SK-N-SH (cell line): Measurements from ENCODE around the gene SAMD4A. TPM values are rescaled to one million over a fixed set of nuclear protein-coding genes. Genes with fewer than 3 reads are reported as not detected.
A peak's percentile ranks its signal among the peaks of the same experiment; 100 is the strongest.

ENCODE experiments used
- CTCF ChIA-PET: fragments of 300-600, 350-600 bp; formaldehyde crosslinking; extraction: SDS; loops from one replicate; lab custom pipeline; 2021; lab: Yijun Ruan, JAX
- POLR2A ChIA-PET: fragments of 350-600 bp; sonication (Branson Sonifier 250); formaldehyde crosslinking; extraction: SDS; loops from one replicate; lab custom pipeline; 2020; ENCODE audit warnings: antibody characterized with exemption, inconsistent platforms; lab: Yijun Ruan, JAX
- DNase-seq: peaks from one replicate; pipeline ENCODE4 v3.0.0; 2012
- H2AFZ ChIP-seq: fragments of 200-600 bp; sonication (generic); 2 replicates; pipeline ENCODE4 v1.8.1; 2016; ENCODE audit warnings: antibody characterized with exemption, mild to moderate bottlenecking, low read depth
- H3F3A ChIP-seq: fragments of 200-600 bp; sonication (generic); replicated peaks from 2 replicates; pipeline ENCODE3; 2016; ENCODE audit warnings: antibody characterized with exemption, mild to moderate bottlenecking; ENCODE audit not compliant: insufficient read depth
- H3K27ac ChIP-seq, 2 experiments: fragments of 200-500 bp in 1 of 2; fragments of 200-600 bp in 1 of 2; sonication (Bioruptor generic) in 1 of 2; sonication (generic), shearing (Covaris generic) in 1 of 2; 2 replicates each; pipeline versions ENCODE4 v1.5.1 to v1.6.1; 2014 to 2016; ENCODE audit warnings: low read depth in 2 of 2, inconsistent platforms in 1 of 2, low read length in 1 of 2, mild to moderate bottlenecking in 1 of 2, mixed read lengths in 1 of 2
- H3K27me3 ChIP-seq: fragments of 200-600 bp; sonication (generic), shearing (Covaris generic); 2 replicates; pipeline ENCODE4 v1.6.1; 2016; ENCODE audit warnings: mixed run types; ENCODE audit not compliant: insufficient read depth
- H3K36me3 ChIP-seq, 2 experiments: fragments of 200-500 bp in 1 of 2; fragments of 200-600 bp in 1 of 2; sonication (Bioruptor generic) in 1 of 2; sonication (generic) in 1 of 2; replicated peaks in 1 of 2; 2 replicates each; pipeline versions ENCODE3 to v1.5.1; 2014 to 2016; ENCODE audit warnings: low read length in 1 of 2, mild to moderate bottlenecking in 1 of 2; ENCODE audit not compliant: insufficient read depth in 2 of 2, control insufficient read depth in 1 of 2
- H3K4me1 ChIP-seq, 2 experiments: fragments of 200-500 bp in 1 of 2; fragments of 200-600 bp in 1 of 2; sonication (Bioruptor generic) in 1 of 2; sonication (generic), shearing (Covaris generic) in 1 of 2; 2 replicates each; pipeline versions ENCODE4 v1.5.1 to v1.6.1; 2014 to 2016; ENCODE audit warnings: low read depth in 1 of 2, low read length in 1 of 2, mixed run types in 1 of 2; ENCODE audit not compliant: insufficient read depth in 2 of 2, control insufficient read depth in 1 of 2
- H3K4me2 ChIP-seq: fragments of 200-600 bp; sonication (generic), shearing (Covaris generic); 2 replicates; pipeline ENCODE4 v1.6.1; 2017; ENCODE audit warnings: mixed run types
- H3K4me3 ChIP-seq, 2 experiments: fragments of 200-500 bp in 1 of 2; fragments of 200-600 bp in 1 of 2; sonication (Bioruptor generic) in 1 of 2; sonication (generic), shearing (Covaris generic) in 1 of 2; 2 replicates each; pipeline versions ENCODE4 v1.5.1 to v1.8.1; 2014 to 2016; ENCODE audit warnings: low read depth in 2 of 2, inconsistent platforms in 1 of 2, low read length in 1 of 2, mild to moderate bottlenecking in 1 of 2, mixed read lengths in 1 of 2, moderate library complexity in 1 of 2
- H3K79me2 ChIP-seq: fragments of 200-600 bp; sonication (generic); 2 replicates; pipeline ENCODE4 v1.8.1; 2017; ENCODE audit warnings: mild to moderate bottlenecking; ENCODE audit not compliant: insufficient read depth
- H3K9ac ChIP-seq: fragments of 200-600 bp; sonication (generic); 2 replicates; pipeline ENCODE4 v1.6.1; 2017; ENCODE audit warnings: mixed run types
- H3K9me2 ChIP-seq: fragments of 200-600 bp; sonication (generic); 2 replicates; pipeline ENCODE4 v1.6.1; 2017; ENCODE audit warnings: mixed run types
- H3K9me3 ChIP-seq: fragments of 200-600 bp; sonication (generic); 2 replicates; pipeline ENCODE4 v1.6.1; 2017; ENCODE audit warnings: mixed run types, mild to moderate bottlenecking, moderate library complexity
- H4K20me1 ChIP-seq: fragments of 200-600 bp; sonication (generic); 2 replicates; pipeline ENCODE4 v1.6.1; 2017; ENCODE audit warnings: mild to moderate bottlenecking, mixed run types; ENCODE audit not compliant: insufficient read depth
- CHD2 ChIP-seq: fragments of 150-350 bp; IDR thresholded peaks from 2 replicates; pipeline ENCODE4 v1.6.1; 2018; ENCODE audit warnings: low read length; ENCODE audit not compliant: partially characterized antibody
- ELF1 ChIP-seq: IDR thresholded peaks from 2 replicates; pipeline ENCODE4 v1.4.0; 2012
- EP300 ChIP-seq, 2 experiments: IDR thresholded peaks; 2 replicates each; pipeline versions ENCODE4 v1.4.0 to v1.6.1; 2012; ENCODE audit warnings: borderline replicate concordance in 1 of 2, low read depth in 1 of 2, low read length in 1 of 2
- FOSL2 ChIP-seq: IDR thresholded peaks from 2 replicates; pipeline ENCODE4 v1.4.0; 2012; ENCODE audit warnings: low read depth, mild to moderate bottlenecking, moderate library complexity, borderline replicate concordance
- FOXJ3 ChIP-seq: sonication (generic); formaldehyde crosslinking; IDR thresholded peaks from 2 replicates; pipeline ENCODE4 v1.5.1; 2020; ENCODE audit warnings: mild to moderate bottlenecking, missing genetic modification reagents
- GABPA ChIP-seq: IDR thresholded peaks from 2 replicates; pipeline ENCODE4 v1.4.0; 2012; ENCODE audit warnings: low read depth, mild to moderate bottlenecking
- POLR2AphosphoS5 ChIP-seq: IDR thresholded peaks from 2 replicates; pipeline ENCODE4 v1.6.1; 2012; ENCODE audit warnings: low read depth, low read length
- RCOR1 ChIP-seq: fragments of 150-350 bp; IDR thresholded peaks from 2 replicates; pipeline ENCODE4 v1.6.1; 2017; ENCODE audit warnings: antibody characterized with exemption, low read length
- SMC3 ChIP-seq: IDR thresholded peaks from 2 replicates; pipeline ENCODE4 v1.6.1; 2012; ENCODE audit warnings: low read depth, low read length, improper control_type of control experiment
- TEAD4 ChIP-seq: IDR thresholded peaks from 2 replicates; pipeline ENCODE4 v1.4.0; 2012; ENCODE audit warnings: mild to moderate bottlenecking, borderline replicate concordance; ENCODE audit not compliant: insufficient read depth
- WGBS: methylation state at CpG from one replicate; pipeline ENCODE4 v1.1.6; 2017; ENCODE audit warnings: low lambda C conversion rate; 5-methylcytosine and 5-hydroxymethylcytosine counted together
- polyA plus RNA-seq, 3 experiments: library from polyadenylated mRNA; depleted of rRNA; stranded (reverse); fragments of >200 nt; gene quantifications; 2 replicates each; pipeline ENCODE4 v1.2.3, GENCODE V29; 2012
- TF ChIP-seq, protein P1 (sequence below): fragments of 150-350 bp; IDR thresholded peaks from 2 replicates; pipeline ENCODE4 v1.6.1; 2017; ENCODE audit warnings: antibody characterized with exemption, low read length, low read depth, borderline replicate concordance
- TF ChIP-seq, protein P2 (sequence below): IDR thresholded peaks from 2 replicates; pipeline ENCODE4 v1.4.0; 2012; ENCODE audit warnings: low read depth, borderline replicate concordance
- TF ChIP-seq, protein P3 (sequence below): IDR thresholded peaks from 2 replicates; pipeline ENCODE4 v1.4.0; 2012; ENCODE audit warnings: low read depth, borderline replicate concordance

Gene SAMD4A
- polyA plus RNA-seq, 1 of the 3 experiments (the other 2 are of a cell fraction) = 5.0 TPM

DNA sequence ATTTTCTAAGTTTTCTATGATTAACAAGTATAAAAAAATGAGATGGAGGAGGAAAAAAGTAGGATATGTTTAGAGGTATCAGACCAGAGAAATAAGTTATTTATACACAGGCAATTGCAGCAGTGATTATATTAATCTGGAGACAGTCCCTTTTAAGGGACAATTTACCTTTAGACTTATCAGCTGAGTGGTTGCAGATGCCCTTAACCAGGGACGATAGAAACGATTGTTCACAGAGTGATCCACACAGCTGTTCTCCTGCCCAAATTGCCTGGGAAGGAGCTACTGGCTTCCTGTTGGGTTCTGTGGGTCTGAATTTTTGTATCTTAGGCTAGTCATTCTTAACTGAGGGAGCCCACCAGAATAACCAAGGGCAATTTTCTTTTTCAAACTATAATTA is 269.3 kb downstream of the SAMD4A start (continued):
- TF ChIP-seq, protein P1, sequence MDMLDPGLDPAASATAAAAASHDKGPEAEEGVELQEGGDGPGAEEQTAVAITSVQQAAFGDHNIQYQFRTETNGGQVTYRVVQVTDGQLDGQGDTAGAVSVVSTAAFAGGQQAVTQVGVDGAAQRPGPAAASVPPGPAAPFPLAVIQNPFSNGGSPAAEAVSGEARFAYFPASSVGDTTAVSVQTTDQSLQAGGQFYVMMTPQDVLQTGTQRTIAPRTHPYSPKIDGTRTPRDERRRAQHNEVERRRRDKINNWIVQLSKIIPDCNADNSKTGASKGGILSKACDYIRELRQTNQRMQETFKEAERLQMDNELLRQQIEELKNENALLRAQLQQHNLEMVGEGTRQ = no peak
- no peak for TF ChIP-seq ELF1
- TF ChIP-seq EP300 (IDR thresholded peaks at IDR 0.05; ENCODE audit: borderline replicate concordance in 1 of 2, low read depth in 1 of 2, low read length in 1 of 2) = peak in 1 of 2 experiments; percentile 81; a peak in 1 of 4 replicates
- TF ChIP-seq SMC3 = no peak
- TF ChIP-seq FOXJ3 (CRISPR knock-in tag) = peak; percentile 82; the same call in 1 of the 2 replicates
- no peak for TF ChIP-seq TEAD4
- TF ChIP-seq, all 33 proteins: peak for 5

DNA sequence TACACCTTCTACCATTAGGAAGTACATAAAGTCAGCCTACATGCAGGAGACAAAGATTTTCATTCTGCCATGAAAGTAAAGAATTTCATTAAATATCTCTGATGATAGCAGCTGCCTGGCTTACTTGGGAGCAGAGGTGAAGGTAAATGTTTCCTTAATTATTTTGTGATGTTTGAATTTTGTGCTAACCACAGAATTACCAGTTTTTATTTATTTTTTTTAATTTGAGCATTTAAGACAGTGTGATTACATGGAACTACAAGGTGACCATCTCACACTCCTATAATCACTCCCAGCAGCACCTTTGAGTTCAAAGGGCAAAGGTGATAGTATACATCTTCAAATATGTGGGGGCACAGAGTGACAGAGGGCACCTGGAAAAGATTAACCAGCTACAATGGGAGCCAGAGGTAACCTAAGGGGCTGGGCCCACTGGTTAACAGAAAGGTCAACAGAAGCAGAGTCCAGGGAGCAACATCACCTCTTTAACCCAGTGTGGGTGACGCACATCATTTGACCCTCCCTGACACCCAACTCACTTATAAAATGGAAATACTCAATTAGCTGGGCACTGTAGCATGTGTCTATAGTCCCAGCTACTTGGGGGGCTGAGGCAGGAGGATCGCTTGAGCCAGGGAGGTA is 270.7 kb downstream of the SAMD4A start:
- peaks cover 0 to 10% of the 10 kb centered on the region in 2 experiments for H3K36me3 ChIP-seq
- ChIA-PET POLR2A (interaction anchor here (0.6 to 1.3 kb wide), 2 partner anchors 19 to 45 kb away, joined by 4 to 5 read pairs; no protein-coding TSS in a partner anchor), CTCF (interaction anchor here (1.4 kb wide), 1 partner anchor 273 kb away, joined by 3 read pairs; no protein-coding TSS in a partner anchor)
- no peaks in the 10 kb centered on the region for H4K20me1 ChIP-seq
- H2AFZ ChIP-seq = no peak overlapping the region
- no peaks in the 10 kb centered on the region for H3F3A ChIP-seq
- peaks cover 0 to 7% of the 10 kb centered on the region in 2 experiments; a peak in 2 of 4 replicates for H3K4me1 ChIP-seq
- 92% methylated on average over 1 of the region's 2 CpGs for WGBS
- no peak for DNase-seq
- H3K27me3 ChIP-seq = 0 out of 2 replicates have a peak, but pooled peaks cover 5% of the 10 kb centered on the region
- no peak overlapping the region for H3K4me2 ChIP-seq
- no peaks in the 10 kb centered on the region for H3K9me3 ChIP-seq
- H3K79me2 ChIP-seq = no peaks in the 10 kb centered on the region
- peak overlapping the region in 1 of 2 experiments; percentile 31; a peak in 2 of 4 replicates for H3K27ac ChIP-seq
- TF ChIP-seq FOSL2 (no peak), POLR2AphosphoS5 (no peak)
- TF ChIP-seq, protein P1 = no peak
- H3K9me2 ChIP-seq = no peaks in the 10 kb centered on the region
- no peak overlapping the region for H3K4me3 ChIP-seq
- no peak overlapping the region for H3K9ac ChIP-seq

DNA sequence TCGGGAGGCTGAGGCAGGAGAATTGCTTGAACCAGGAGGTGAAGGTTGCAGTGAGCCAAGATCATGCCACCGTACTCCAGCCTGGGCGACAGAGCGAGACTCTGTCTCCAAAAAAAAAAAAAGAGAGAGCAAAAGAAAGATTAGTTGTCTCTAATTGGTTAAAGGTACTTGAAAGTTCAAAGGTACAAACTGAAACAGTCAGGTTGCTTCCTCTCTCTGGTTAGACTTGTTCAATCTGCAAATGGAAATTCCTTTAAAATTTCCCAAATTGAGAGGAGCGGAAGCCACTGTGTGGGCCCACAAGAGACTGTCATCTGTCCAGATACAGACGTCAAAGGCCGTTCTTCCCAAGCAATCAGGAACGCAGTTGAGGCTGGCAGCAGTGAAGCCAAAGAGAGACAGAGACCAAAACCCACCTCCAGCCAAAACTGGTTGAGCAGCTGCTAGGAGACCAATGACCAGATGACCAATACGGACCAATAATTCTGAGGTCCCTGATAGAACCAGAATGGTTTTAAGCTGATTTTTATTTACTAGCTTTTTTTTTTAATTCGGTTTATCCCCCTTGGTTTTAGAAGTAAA is 272.1 kb downstream of the SAMD4A start:
- H3K27me3 ChIP-seq = no peaks in the 10 kb centered on the region
- TF ChIP-seq POLR2AphosphoS5 (no peak), CHD2 (no peak), RCOR1 (no peak), GABPA (no peak)
- TF ChIP-seq, protein P2, sequence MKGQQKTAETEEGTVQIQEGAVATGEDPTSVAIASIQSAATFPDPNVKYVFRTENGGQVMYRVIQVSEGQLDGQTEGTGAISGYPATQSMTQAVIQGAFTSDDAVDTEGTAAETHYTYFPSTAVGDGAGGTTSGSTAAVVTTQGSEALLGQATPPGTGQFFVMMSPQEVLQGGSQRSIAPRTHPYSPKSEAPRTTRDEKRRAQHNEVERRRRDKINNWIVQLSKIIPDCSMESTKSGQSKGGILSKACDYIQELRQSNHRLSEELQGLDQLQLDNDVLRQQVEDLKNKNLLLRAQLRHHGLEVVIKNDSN = no peak
- TF ChIP-seq, protein P3, sequence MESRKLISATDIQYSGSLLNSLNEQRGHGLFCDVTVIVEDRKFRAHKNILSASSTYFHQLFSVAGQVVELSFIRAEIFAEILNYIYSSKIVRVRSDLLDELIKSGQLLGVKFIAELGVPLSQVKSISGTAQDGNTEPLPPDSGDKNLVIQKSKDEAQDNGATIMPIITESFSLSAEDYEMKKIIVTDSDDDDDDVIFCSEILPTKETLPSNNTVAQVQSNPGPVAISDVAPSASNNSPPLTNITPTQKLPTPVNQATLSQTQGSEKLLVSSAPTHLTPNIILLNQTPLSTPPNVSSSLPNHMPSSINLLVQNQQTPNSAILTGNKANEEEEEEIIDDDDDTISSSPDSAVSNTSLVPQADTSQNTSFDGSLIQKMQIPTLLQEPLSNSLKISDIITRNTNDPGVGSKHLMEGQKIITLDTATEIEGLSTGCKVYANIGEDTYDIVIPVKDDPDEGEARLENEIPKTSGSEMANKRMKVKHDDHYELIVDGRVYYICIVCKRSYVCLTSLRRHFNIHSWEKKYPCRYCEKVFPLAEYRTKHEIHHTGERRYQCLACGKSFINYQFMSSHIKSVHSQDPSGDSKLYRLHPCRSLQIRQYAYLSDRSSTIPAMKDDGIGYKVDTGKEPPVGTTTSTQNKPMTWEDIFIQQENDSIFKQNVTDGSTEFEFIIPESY = no peak

More for the DNA sequence above, 272.1 kb downstream of the SAMD4A start:
- H3K9ac ChIP-seq = no peak overlapping the region
- no peaks in the 10 kb centered on the region for H4K20me1 ChIP-seq
- peak overlapping the region in 1 of 2 experiments; percentile 39; a peak in 1 of 4 replicates for H3K27ac ChIP-seq
- peaks cover 0 to 10% of the 10 kb centered on the region in 2 experiments for H3K36me3 ChIP-seq
- H3K9me3 ChIP-seq = no peaks in the 10 kb centered on the region
- ChIA-PET CTCF (interaction anchor here (1.5 kb wide), 1 partner anchor 21 kb away, joined by 3 read pairs; no protein-coding TSS in a partner anchor), POLR2A (interaction anchor here (1.3 kb wide), 1 partner anchor 21 kb away, joined by 5 read pairs; no protein-coding TSS in a partner anchor)
- 86% methylated on average over 10 of the region's 10 CpGs for WGBS
- H2AFZ ChIP-seq = no peak overlapping the region
- H3K79me2 ChIP-seq = no peaks in the 10 kb centered on the region
- H3K4me1 ChIP-seq = peaks cover 0 to 7% of the 10 kb centered on the region in 2 experiments; a peak in 2 of 4 replicates
- no peak overlapping the region for H3K4me3 ChIP-seq
- no peaks in the 10 kb centered on the region for H3F3A ChIP-seq
- H3K4me2 ChIP-seq = no peak overlapping the region
- DNase-seq = no peak
- H3K9me2 ChIP-seq = no peaks in the 10 kb centered on the region
